PFSK-1 (cell line): ENCODE results near the gene CAMTA1.

Experiments
- FOXP2 ChIP-seq: optimal IDR thresholded peaks from 2 replicates; pipeline ENCODE3; 2011; ENCODE audit warnings: borderline replicate concordance, control low read depth, inconsistent platforms; ENCODE audit not compliant: insufficient read depth; ENCODE audit errors: extremely low read length, extremely low read depth
- POLR2AphosphoS5 ChIP-seq: IDR thresholded peaks from 2 replicates; pipeline ENCODE4 v1.6.1; 2012; ENCODE audit warnings: low read depth, mild to moderate bottlenecking, control low read depth, low read length, moderate library complexity
- SIN3A ChIP-seq: IDR thresholded peaks from 2 replicates; pipeline ENCODE4 v1.6.1; 2012; ENCODE audit warnings: mild to moderate bottlenecking, low read length, moderate library complexity, borderline replicate concordance; ENCODE audit not compliant: insufficient read depth
- TAF1 ChIP-seq: IDR thresholded peaks from 2 replicates; pipeline ENCODE4 v1.6.1; 2012; ENCODE audit warnings: low read length, control low read depth, borderline replicate concordance; ENCODE audit not compliant: insufficient read depth
- TF ChIP-seq, protein P1 (sequence below), 2 experiments: IDR thresholded peaks; 2 replicates each; pipeline versions ENCODE4 v1.6.1 to v1.8.0; 2011 to 2012; ENCODE audit warnings: low read depth in 2 of 2, low read length in 2 of 2, control low read depth in 1 of 2, inconsistent platforms in 1 of 2, mild to moderate bottlenecking in 1 of 2, moderate library complexity in 1 of 2; ENCODE audit not compliant: insufficient read depth in 1 of 2

DNA sequence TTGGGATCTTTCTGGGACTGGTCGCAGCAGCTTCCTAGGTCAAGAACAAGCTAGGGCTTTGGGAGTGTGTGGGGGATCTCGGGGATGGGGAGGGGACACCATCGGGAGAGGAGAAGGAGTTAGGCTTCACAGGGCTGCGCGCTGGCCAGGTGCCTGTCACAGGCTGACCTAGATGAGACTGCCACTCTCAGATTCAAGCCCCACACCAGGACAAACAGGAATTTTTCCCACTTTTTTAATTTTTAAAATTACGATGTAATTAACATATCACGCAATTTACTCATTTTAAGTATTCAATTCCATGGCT, 180.6 kb downstream of the CAMTA1 start:
- TF ChIP-seq TAF1 (no peak), POLR2AphosphoS5 (no peak), SIN3A (no peak), FOXP2 (no peak)
- TF ChIP-seq, protein P1, sequence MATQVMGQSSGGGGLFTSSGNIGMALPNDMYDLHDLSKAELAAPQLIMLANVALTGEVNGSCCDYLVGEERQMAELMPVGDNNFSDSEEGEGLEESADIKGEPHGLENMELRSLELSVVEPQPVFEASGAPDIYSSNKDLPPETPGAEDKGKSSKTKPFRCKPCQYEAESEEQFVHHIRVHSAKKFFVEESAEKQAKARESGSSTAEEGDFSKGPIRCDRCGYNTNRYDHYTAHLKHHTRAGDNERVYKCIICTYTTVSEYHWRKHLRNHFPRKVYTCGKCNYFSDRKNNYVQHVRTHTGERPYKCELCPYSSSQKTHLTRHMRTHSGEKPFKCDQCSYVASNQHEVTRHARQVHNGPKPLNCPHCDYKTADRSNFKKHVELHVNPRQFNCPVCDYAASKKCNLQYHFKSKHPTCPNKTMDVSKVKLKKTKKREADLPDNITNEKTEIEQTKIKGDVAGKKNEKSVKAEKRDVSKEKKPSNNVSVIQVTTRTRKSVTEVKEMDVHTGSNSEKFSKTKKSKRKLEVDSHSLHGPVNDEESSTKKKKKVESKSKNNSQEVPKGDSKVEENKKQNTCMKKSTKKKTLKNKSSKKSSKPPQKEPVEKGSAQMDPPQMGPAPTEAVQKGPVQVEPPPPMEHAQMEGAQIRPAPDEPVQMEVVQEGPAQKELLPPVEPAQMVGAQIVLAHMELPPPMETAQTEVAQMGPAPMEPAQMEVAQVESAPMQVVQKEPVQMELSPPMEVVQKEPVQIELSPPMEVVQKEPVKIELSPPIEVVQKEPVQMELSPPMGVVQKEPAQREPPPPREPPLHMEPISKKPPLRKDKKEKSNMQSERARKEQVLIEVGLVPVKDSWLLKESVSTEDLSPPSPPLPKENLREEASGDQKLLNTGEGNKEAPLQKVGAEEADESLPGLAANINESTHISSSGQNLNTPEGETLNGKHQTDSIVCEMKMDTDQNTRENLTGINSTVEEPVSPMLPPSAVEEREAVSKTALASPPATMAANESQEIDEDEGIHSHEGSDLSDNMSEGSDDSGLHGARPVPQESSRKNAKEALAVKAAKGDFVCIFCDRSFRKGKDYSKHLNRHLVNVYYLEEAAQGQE (IDR thresholded peaks at IDR 0.05; ENCODE audit: insufficient read depth in 1 of 2, low read depth in 2 of 2, low read length in 2 of 2) = no peak
